ENCODE data around the gene FYB1. TPM values are rescaled to one million over a fixed set of nuclear protein-coding genes. Genes with fewer than 3 reads are reported as not detected.

Gene FYB1
- total RNA-seq (2012; rRNA removed) (not detected in 2 replicates), polyA plus RNA-seq (2012; rRNA removed) (not detected in 2 replicates), Bru-seq, nascent RNA (percentile 9 among the genes with signal in this experiment), BruChase-seq, experiment 1, labeled RNA remaining after a 6-hour chase (percentile 5 among the genes with signal in this experiment), BruChase-seq, experiment 2, labeled RNA remaining after a 2-hour chase (percentile 8 among the genes with signal in this experiment)
- polyA plus RNA-seq (2012; cell fraction: cytosol; rRNA removed): not detected in 2 replicates
- not detected in 2 replicates for polyA plus RNA-seq (2012; cell fraction: nucleus; rRNA removed; ENCODE audit: low replicate concordance)
- long read RNA-seq: 0 reads

GRCh38 chr5:39219437-39219836, at the start of gene FYB1:
Gene FYB1 (minus strand): TSS chr5:39219563. CDS start chr5:39202960, 16,603 bp downstream.
- Histone ChIP-seq H4K91ac (ENCODE audit: insufficient read depth, low read depth, low read length) (no peak within 1 kb of the TSS), H3K56ac (ENCODE audit: extremely low read depth, insufficient read depth, low read length) (no peak within 1 kb of the TSS), H3K4me3 (ENCODE audit: insufficient read depth, low read depth, low read length) (no peak within 1 kb of the TSS), H2BK120ac (ENCODE audit: low read depth, low read length) (no peak within 1 kb of the TSS), H3K9me3 (ENCODE audit: control insufficient read depth, insufficient read depth, low read length) (no peaks in the 10 kb centered on the region), H3K4ac (ENCODE audit: low read depth, low read length) (no peak within 1 kb of the TSS), H2BK20ac (ENCODE audit: low read depth, low read length) (no peak within 1 kb of the TSS), H3K79me1 (ENCODE audit: low read depth in 1 of 2, low read length in 2 of 2) (no peaks in the 10 kb centered on the region), H3K14ac (replicated peaks; ENCODE audit: low read depth, low read length) (no peak within 1 kb of the TSS), H2BK5ac (ENCODE audit: low read depth, low read length, poor library complexity, severe bottlenecking) (no peak within 1 kb of the TSS), H4K8ac (ENCODE audit: low read depth in 2 of 2, low read length in 2 of 2) (no peak within 1 kb of the TSS), H3K27ac (ENCODE audit: insufficient read depth, low read length) (no peak within 1 kb of the TSS), H3K27me3 (ENCODE audit: control insufficient read depth, insufficient read depth, low read length) (peaks cover 2% of the 10 kb centered on the region), H3K4me1 (ENCODE audit: control insufficient read depth, insufficient read depth, low read length) (no peaks in the 10 kb centered on the region), H2AFZ (replicated peaks; ENCODE audit: low read length, poor library complexity) (peak within 1 kb of the TSS; percentile 27), H4K5ac (ENCODE audit: low read depth, low read length) (no peak within 1 kb of the TSS), H3K23ac (ENCODE audit: low read depth, low read length) (no peak within 1 kb of the TSS), H3K9me1 (ENCODE audit: insufficient read depth, low read length) (no peaks in the 10 kb centered on the region), H3K4me2 (ENCODE audit: low read depth, low read length) (no peak within 1 kb of the TSS), H2AK9ac (replicated peaks; ENCODE audit: low read depth, low read length, poor library complexity) (no peak within 1 kb of the TSS), H3K18ac (ENCODE audit: low read depth, low read length) (no peak within 1 kb of the TSS), H2BK15ac (ENCODE audit: low read depth, low read length) (no peak within 1 kb of the TSS), H2AK5ac (ENCODE audit: low read depth, low read length) (no peak within 1 kb of the TSS), H4K20me1 (ENCODE audit: insufficient read depth, low read length) (no peaks in the 10 kb centered on the region), H3K36me3 (ENCODE audit: control insufficient read depth, insufficient read depth, low read length) (no peaks in the 10 kb centered on the region), H3K9ac (ENCODE audit: low read depth, low read length) (no peak within 1 kb of the TSS)
- ChIA-PET POLR2A (ENCODE audit: unreplicated experiment) (no interaction called here), CTCF (interaction anchor here (0.7 to 1.7 kb wide), 2 partner anchors 19 to 64 kb away, joined by 3 to 5 read pairs; no protein-coding TSS in a partner anchor)
- TF ChIP-seq BHLHE40 (IDR thresholded peaks at IDR 0.05; ENCODE audit: low read depth, low read length): no peak
- no peak for TF ChIP-seq USF2 (IDR thresholded peaks at IDR 0.05; ENCODE audit: low read depth, low read length)
- TF ChIP-seq RAD21 (IDR thresholded peaks at IDR 0.05; ENCODE audit: low read length): no peak
- TF ChIP-seq POLR2A (IDR thresholded peaks at IDR 0.05; ENCODE audit: low read depth, low read length): no peak
- no peak for TF ChIP-seq ELK1 (IDR thresholded peaks at IDR 0.05; ENCODE audit: borderline replicate concordance, low read depth, low read length)
- TF ChIP-seq RFX5 (IDR thresholded peaks at IDR 0.05; ENCODE audit: low read depth, low read length): no peak
- no peak for TF ChIP-seq SMC3 (IDR thresholded peaks at IDR 0.05; ENCODE audit: low read depth, low read length)
- TF ChIP-seq CEBPB (IDR thresholded peaks at IDR 0.05; ENCODE audit: low read depth, low read length): no peak
- TF ChIP-seq MAZ (IDR thresholded peaks at IDR 0.05; ENCODE audit: borderline replicate concordance, low read depth, low read length): no peak
- TF ChIP-seq CHD1 (IDR thresholded peaks at IDR 0.05; ENCODE audit: low read depth, low read length): no peak
- no peak for TF ChIP-seq RCOR1 (IDR thresholded peaks at IDR 0.05; ENCODE audit: insufficient replicate concordance, low read length)
- no peak for TF ChIP-seq FOS (IDR thresholded peaks at IDR 0.05; ENCODE audit: low read depth, low read length)
- no TSS peak for BruUV-seq (replicated peaks)
- in situ Hi-C loops (cut with MboI; ENCODE audit: low sequenced_read_pairs) (loop anchor here (25.0 kb wide), 1 partner anchor 343 kb away; no protein-coding TSS in a partner anchor), dilution Hi-C loops (cut with HindIII; ENCODE audit: low sequenced_read_pairs, unreplicated experiment) (no loop called here), intact Hi-C loops (cut with micrococcal nuclease) (loop anchor here (5.0 to 10.0 kb wide), 3 partner anchors 63 to 225 kb away; no protein-coding TSS in a partner anchor)
- no peak for ATAC-seq (ENCODE audit: low read depth)
- DNase-seq: no peak
- no CpG with 5 or more reads among the region's 4 CpGs for WGBS, 2 experiments (ENCODE audit: extremely low coverage in 2 of 2, insufficient read length in 1 of 2)
